HL-60 (cell line): ENCODE measurements around the gene ICAM1.

Source experiments
- POLR2AphosphoS5 ChIP-seq: IDR thresholded peaks from 2 replicates; pipeline ENCODE4 v1.6.1; 2012; ENCODE audit warnings: low read depth
- TF ChIP-seq, protein P1 (sequence below): IDR thresholded peaks from one replicate; pipeline ENCODE4 v1.5.1; 2011; ENCODE audit warnings: low read length, control low read depth, inconsistent platforms; ENCODE audit not compliant: insufficient read depth
- TF ChIP-seq, protein P2 (sequence below): IDR thresholded peaks from 2 replicates; pipeline ENCODE4 v1.6.1; 2012; ENCODE audit warnings: low read depth; ENCODE audit not compliant: insufficient replicate concordance

DNA sequence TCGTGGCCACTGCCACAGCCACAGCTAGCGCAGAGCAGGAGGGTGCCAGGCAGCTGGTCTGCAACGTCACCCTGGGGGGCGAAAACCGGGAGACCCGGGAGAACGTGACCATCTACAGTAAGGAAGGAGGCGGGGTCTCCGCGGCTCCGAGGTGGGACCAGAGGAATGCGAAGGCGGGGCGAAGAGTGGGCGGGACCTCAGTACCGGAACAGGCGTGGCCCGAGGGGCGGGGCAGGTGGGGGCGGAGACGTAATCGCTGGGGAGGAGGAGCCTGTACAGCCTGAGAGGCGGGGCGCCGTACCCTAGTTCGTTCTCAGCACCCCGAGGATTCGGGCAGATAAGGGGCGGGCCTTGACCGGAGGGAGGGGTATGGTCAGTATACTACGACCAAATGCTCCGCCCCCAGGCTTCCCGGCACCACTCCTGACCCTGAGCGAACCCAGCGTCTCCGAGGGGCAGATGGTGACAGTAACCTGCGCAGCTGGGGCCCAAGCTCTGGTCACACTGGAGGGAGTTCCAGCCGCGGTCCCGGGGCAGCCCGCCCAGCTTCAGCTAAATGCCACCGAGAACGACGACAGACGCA, 21.4 kb downstream of the ICAM1 start:
- TF ChIP-seq, protein P1, sequence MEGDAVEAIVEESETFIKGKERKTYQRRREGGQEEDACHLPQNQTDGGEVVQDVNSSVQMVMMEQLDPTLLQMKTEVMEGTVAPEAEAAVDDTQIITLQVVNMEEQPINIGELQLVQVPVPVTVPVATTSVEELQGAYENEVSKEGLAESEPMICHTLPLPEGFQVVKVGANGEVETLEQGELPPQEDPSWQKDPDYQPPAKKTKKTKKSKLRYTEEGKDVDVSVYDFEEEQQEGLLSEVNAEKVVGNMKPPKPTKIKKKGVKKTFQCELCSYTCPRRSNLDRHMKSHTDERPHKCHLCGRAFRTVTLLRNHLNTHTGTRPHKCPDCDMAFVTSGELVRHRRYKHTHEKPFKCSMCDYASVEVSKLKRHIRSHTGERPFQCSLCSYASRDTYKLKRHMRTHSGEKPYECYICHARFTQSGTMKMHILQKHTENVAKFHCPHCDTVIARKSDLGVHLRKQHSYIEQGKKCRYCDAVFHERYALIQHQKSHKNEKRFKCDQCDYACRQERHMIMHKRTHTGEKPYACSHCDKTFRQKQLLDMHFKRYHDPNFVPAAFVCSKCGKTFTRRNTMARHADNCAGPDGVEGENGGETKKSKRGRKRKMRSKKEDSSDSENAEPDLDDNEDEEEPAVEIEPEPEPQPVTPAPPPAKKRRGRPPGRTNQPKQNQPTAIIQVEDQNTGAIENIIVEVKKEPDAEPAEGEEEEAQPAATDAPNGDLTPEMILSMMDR, result no peak
- no peak for TF ChIP-seq POLR2AphosphoS5
- TF ChIP-seq, protein P2, sequence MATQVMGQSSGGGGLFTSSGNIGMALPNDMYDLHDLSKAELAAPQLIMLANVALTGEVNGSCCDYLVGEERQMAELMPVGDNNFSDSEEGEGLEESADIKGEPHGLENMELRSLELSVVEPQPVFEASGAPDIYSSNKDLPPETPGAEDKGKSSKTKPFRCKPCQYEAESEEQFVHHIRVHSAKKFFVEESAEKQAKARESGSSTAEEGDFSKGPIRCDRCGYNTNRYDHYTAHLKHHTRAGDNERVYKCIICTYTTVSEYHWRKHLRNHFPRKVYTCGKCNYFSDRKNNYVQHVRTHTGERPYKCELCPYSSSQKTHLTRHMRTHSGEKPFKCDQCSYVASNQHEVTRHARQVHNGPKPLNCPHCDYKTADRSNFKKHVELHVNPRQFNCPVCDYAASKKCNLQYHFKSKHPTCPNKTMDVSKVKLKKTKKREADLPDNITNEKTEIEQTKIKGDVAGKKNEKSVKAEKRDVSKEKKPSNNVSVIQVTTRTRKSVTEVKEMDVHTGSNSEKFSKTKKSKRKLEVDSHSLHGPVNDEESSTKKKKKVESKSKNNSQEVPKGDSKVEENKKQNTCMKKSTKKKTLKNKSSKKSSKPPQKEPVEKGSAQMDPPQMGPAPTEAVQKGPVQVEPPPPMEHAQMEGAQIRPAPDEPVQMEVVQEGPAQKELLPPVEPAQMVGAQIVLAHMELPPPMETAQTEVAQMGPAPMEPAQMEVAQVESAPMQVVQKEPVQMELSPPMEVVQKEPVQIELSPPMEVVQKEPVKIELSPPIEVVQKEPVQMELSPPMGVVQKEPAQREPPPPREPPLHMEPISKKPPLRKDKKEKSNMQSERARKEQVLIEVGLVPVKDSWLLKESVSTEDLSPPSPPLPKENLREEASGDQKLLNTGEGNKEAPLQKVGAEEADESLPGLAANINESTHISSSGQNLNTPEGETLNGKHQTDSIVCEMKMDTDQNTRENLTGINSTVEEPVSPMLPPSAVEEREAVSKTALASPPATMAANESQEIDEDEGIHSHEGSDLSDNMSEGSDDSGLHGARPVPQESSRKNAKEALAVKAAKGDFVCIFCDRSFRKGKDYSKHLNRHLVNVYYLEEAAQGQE, result no peak
